ENCODE measurements around the gene CYP51A1.
"Not testable (repeated sequence)": the region's sequence is repeated elsewhere in the genome, so short reads cannot be mapped to it uniquely, and the experiment has no call there.

The CYP51A1 gene

DNA sequence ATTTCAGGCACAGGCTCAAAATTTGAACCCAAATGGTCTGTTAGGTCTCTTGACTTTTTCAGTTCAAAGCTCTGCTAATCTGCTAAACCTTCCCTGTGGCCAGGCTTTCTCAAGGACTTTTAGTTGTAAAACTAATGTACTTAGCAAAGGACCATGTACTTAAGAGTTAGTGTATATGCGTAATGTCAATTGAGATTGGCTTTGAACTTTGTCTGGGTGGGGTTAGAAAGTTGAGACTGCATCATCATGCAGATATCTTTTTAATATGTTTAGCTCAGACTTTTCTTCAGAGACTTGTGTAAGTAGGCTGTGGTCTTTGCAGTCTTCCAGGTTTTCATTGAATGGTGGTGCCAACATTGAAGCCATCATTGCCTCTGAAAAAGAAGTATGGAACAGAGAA, 33.7 kb downstream of the CYP51A1 start:
- Histone ChIP-seq H2AFZ (ENCODE audit: low read depth, low read length) (no peak overlapping the region), H3K9ac (ENCODE audit: low read depth, low read length) (no peak overlapping the region), H3K27ac (ENCODE audit: low read length) (no peak overlapping the region), H4K20me1 (ENCODE audit: insufficient read depth, low read length) (no peaks in the 10 kb centered on the region), H3K4me1 (ENCODE audit: insufficient read depth, low read length) (no peaks in the 10 kb centered on the region), H3K4me3 (ENCODE audit: low read depth in 1 of 2, low read length in 2 of 2) (no peak overlapping the region), H3K36me3 (ENCODE audit: insufficient read depth, low read length) (peaks cover 60% of the 10 kb centered on the region), H3K4me2 (ENCODE audit: insufficient read depth, low read length) (no peak overlapping the region), H3K79me2 (ENCODE audit: insufficient read depth, low read length) (no peaks in the 10 kb centered on the region), H3K27me3 (ENCODE audit: insufficient read depth, low read length, poor library complexity) (no peaks in the 10 kb centered on the region), H3K9me3 (ENCODE audit: insufficient read depth, low read length, severe bottlenecking) (no peaks in the 10 kb centered on the region)
- TF ChIP-seq EZH2 (IDR thresholded peaks at IDR 0.05; ENCODE audit: borderline replicate concordance, low read depth, low read length, severe bottlenecking), result no peak
- TF ChIP-seq, protein P1, sequence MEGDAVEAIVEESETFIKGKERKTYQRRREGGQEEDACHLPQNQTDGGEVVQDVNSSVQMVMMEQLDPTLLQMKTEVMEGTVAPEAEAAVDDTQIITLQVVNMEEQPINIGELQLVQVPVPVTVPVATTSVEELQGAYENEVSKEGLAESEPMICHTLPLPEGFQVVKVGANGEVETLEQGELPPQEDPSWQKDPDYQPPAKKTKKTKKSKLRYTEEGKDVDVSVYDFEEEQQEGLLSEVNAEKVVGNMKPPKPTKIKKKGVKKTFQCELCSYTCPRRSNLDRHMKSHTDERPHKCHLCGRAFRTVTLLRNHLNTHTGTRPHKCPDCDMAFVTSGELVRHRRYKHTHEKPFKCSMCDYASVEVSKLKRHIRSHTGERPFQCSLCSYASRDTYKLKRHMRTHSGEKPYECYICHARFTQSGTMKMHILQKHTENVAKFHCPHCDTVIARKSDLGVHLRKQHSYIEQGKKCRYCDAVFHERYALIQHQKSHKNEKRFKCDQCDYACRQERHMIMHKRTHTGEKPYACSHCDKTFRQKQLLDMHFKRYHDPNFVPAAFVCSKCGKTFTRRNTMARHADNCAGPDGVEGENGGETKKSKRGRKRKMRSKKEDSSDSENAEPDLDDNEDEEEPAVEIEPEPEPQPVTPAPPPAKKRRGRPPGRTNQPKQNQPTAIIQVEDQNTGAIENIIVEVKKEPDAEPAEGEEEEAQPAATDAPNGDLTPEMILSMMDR (IDR thresholded peaks at IDR 0.05; ENCODE audit: borderline replicate concordance, extremely low read depth, low read length, poor library complexity, severe bottlenecking), result no peak
- ATAC-seq (ENCODE audit: insufficient read depth, low read depth) (no peak), DNase-seq (no peak)

DNA sequence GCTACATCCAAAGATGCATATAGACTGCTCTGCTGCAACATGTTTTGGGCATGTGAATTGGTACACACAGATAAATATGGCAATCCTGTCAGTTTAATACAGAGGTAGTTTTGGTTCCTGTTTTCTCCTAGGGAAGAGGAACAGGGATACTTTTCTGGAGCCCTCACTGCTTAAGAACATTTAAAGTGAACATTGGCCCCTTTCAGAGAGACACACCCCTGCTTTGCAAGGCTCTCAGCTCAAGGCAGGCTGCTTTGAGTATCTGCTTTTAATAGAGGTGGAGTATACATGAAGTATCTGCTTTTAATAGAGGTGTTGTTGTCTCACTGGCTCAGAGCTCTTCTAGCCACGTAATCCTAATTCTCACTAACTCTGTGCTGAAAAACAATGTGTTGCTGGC, 38.9 kb downstream of the CYP51A1 start:
- no peaks in the 10 kb centered on the region for H3K79me2 ChIP-seq (ENCODE audit: insufficient read depth, low read length)
- H3K9ac ChIP-seq (ENCODE audit: low read depth, low read length), result no peak overlapping the region
- peaks cover 62% of the 10 kb centered on the region for H3K36me3 ChIP-seq (ENCODE audit: insufficient read depth, low read length)
- no peak overlapping the region for H3K27ac ChIP-seq (ENCODE audit: low read length)
- DNase-seq (no peak), ATAC-seq (ENCODE audit: insufficient read depth, low read depth) (no peak)
- H3K9me3 ChIP-seq (ENCODE audit: insufficient read depth, low read length, severe bottlenecking), result no peaks in the 10 kb centered on the region
- no peaks in the 10 kb centered on the region for H3K4me1 ChIP-seq (ENCODE audit: insufficient read depth, low read length)
- no peak overlapping the region for H3K4me2 ChIP-seq (ENCODE audit: insufficient read depth, low read length)
- no peak overlapping the region for H3K4me3 ChIP-seq (ENCODE audit: low read depth in 1 of 2, low read length in 2 of 2)
- H3K27me3 ChIP-seq (ENCODE audit: insufficient read depth, low read length, poor library complexity), result no peaks in the 10 kb centered on the region
- TF ChIP-seq, protein P1 (IDR thresholded peaks at IDR 0.05; ENCODE audit: borderline replicate concordance, extremely low read depth, low read length, poor library complexity, severe bottlenecking), result no peak
- TF ChIP-seq EZH2 (IDR thresholded peaks at IDR 0.05; ENCODE audit: borderline replicate concordance, low read depth, low read length, severe bottlenecking), result no peak
- H2AFZ ChIP-seq (ENCODE audit: low read depth, low read length), result no peak overlapping the region
- H4K20me1 ChIP-seq (ENCODE audit: insufficient read depth, low read length), result no peaks in the 10 kb centered on the region

DNA sequence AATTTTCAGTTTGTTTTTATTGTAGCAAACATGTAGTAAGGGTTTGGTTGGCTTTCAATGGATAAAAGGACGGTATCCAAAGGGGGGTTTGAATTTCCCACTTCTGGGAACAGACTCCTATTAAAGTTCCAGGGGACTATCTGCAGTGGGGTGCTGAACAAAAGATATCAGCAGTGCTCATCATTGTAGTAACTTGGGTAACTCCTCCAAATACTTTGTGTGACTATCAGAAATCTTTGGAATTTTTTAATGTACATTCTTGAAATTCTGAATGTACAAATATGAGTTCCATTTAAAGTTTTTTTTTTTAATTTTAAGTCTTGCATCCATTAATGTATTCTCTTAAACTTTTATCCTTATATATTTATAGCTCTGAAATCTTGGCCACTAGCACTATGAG, 42.1 kb downstream of the CYP51A1 start:
- TF ChIP-seq, protein P1 (IDR thresholded peaks at IDR 0.05; ENCODE audit: borderline replicate concordance, extremely low read depth, low read length, poor library complexity, severe bottlenecking), result no peak
- TF ChIP-seq EZH2 (IDR thresholded peaks at IDR 0.05; ENCODE audit: borderline replicate concordance, low read depth, low read length, severe bottlenecking), result no peak
- H2AFZ ChIP-seq (ENCODE audit: low read depth, low read length), result no peak overlapping the region
- H4K20me1 ChIP-seq (ENCODE audit: insufficient read depth, low read length), result no peaks in the 10 kb centered on the region
- H3K4me2 ChIP-seq (ENCODE audit: insufficient read depth, low read length), result no peak overlapping the region
- no peak overlapping the region for H3K9ac ChIP-seq (ENCODE audit: low read depth, low read length)
- no peaks in the 10 kb centered on the region for H3K27me3 ChIP-seq (ENCODE audit: insufficient read depth, low read length, poor library complexity)
- no peaks in the 10 kb centered on the region for H3K79me2 ChIP-seq (ENCODE audit: insufficient read depth, low read length)
- H3K4me3 ChIP-seq (ENCODE audit: low read depth in 1 of 2, low read length in 2 of 2), result no peak overlapping the region
- H3K4me1 ChIP-seq (ENCODE audit: insufficient read depth, low read length), result no peaks in the 10 kb centered on the region
- H3K36me3 ChIP-seq (ENCODE audit: insufficient read depth, low read length), result peaks cover 60% of the 10 kb centered on the region; the same call in 1 of the 2 replicates
- ATAC-seq (ENCODE audit: insufficient read depth, low read depth), result no peak
- no peaks in the 10 kb centered on the region for H3K9me3 ChIP-seq (ENCODE audit: insufficient read depth, low read length, severe bottlenecking)
- no peak for DNase-seq
- no peak overlapping the region for H3K27ac ChIP-seq (ENCODE audit: low read length)

DNA sequence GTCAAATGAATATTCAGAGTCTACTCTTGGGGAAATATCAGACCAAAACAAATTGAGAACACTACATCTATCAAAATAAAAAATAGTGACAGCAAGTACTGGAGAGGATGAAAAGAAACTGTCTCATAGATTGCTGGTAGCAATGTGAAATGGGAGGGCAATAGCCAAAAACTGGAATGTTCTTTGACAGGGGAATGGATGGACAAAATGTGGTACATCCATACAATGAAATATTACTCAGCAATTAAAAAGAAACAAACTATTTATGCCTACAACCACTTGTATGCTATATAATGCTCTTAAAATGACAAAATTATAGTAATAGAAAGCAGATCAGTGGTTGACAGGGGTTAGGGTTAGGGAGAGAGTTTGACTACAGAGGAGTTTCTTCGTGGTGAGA, 46.0 kb downstream of the CYP51A1 start:
- H3K9me3 ChIP-seq (ENCODE audit: insufficient read depth, low read length, severe bottlenecking), result no peaks in the 10 kb centered on the region
- H3K4me2 ChIP-seq (ENCODE audit: insufficient read depth, low read length), result no peak overlapping the region
- no peak for ATAC-seq (ENCODE audit: insufficient read depth, low read depth)
- no peak for DNase-seq
- no peaks in the 10 kb centered on the region for H3K27me3 ChIP-seq (ENCODE audit: insufficient read depth, low read length, poor library complexity)
- no peaks in the 10 kb centered on the region for H3K79me2 ChIP-seq (ENCODE audit: insufficient read depth, low read length)
- no peaks in the 10 kb centered on the region for H3K4me1 ChIP-seq (ENCODE audit: insufficient read depth, low read length)
- no peak overlapping the region for H3K4me3 ChIP-seq (ENCODE audit: low read depth in 1 of 2, low read length in 2 of 2)
- H3K9ac ChIP-seq (ENCODE audit: low read depth, low read length), result no peak overlapping the region
- no peak overlapping the region for H3K27ac ChIP-seq (ENCODE audit: low read length)
- peaks cover 75% of the 10 kb centered on the region for H3K36me3 ChIP-seq (ENCODE audit: insufficient read depth, low read length)
- TF ChIP-seq, protein P1 (IDR thresholded peaks at IDR 0.05; ENCODE audit: borderline replicate concordance, extremely low read depth, low read length, poor library complexity, severe bottlenecking), result no peak
- TF ChIP-seq EZH2 (IDR thresholded peaks at IDR 0.05; ENCODE audit: borderline replicate concordance, low read depth, low read length, severe bottlenecking), result no peak
- no peak overlapping the region for H2AFZ ChIP-seq (ENCODE audit: low read depth, low read length)
- H4K20me1 ChIP-seq (ENCODE audit: insufficient read depth, low read length), result no peaks in the 10 kb centered on the region

DNA sequence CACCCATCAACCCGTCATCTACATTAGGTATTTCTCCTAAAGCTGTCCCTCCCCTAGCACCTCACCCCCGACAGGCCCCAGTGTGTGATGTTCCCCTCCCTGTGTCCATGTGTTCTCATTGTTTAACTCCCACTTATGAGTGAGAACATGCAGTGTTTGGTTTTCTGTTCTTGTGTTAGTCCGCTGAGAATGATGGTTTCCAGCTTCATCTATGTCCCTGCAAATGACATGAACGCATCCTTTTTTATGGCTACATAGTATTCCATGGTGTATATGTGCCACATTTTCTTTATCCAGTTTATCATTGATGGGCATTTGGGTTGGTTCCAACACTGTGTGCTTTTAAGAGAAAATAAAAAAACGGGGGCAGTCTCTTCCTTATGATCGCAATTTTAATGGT, 50.4 kb downstream of the CYP51A1 start:
- H3K4me3 ChIP-seq (ENCODE audit: low read depth in 1 of 2, low read length in 2 of 2); DNase-seq; H4K20me1 ChIP-seq (ENCODE audit: insufficient read depth, low read length); H3K9ac ChIP-seq (ENCODE audit: low read depth, low read length); ATAC-seq (ENCODE audit: insufficient read depth, low read depth); H3K4me2 ChIP-seq (ENCODE audit: insufficient read depth, low read length); H3K9me3 ChIP-seq (ENCODE audit: insufficient read depth, low read length, severe bottlenecking); H2AFZ ChIP-seq (ENCODE audit: low read depth, low read length); H3K4me1 ChIP-seq (ENCODE audit: insufficient read depth, low read length); H3K27ac ChIP-seq (ENCODE audit: low read length); H3K27me3 ChIP-seq (ENCODE audit: insufficient read depth, low read length, poor library complexity); H3K79me2 ChIP-seq (ENCODE audit: insufficient read depth, low read length): not testable (repeated sequence)
- peaks cover 57% of the 10 kb centered on the region for H3K36me3 ChIP-seq (ENCODE audit: insufficient read depth, low read length)
